ENCODE measurements around the gene ZNF670. TPM values are rescaled to one million over a fixed set of nuclear protein-coding genes. Genes with fewer than 3 reads are reported as not detected.

ZNF670 gene
- total RNA-seq, 1 donor from 2014 or later, result not detected

DNA sequence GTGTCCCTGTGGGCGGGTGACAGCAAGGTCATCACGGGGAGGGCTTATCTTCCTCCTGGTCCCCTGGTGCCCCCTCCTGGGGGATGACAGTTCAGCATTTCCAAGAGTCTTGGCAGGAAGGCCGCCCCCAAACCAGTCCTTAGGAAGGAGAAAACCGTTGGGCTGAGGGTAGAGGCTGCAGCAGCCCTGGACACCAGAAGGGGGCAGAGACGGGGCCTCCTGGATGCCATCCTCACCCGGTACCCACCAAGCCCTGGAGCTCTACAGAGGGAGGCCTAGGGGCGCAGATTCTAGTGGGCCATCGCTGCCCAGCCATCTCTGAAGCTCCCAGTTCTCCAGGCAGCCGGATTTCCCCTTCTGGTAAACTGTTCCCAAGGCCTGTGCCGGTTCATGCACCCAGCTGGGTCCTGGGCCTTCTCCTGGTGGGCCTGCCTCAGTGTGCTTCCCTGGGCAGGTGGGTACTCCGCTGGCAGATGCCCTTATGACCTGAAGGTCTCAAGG is 40.4 kb upstream of the ZNF670 start:
- intact Hi-C loops (cut with DNase I), result no loop called here
- H3K27ac ChIP-seq, result no peak overlapping the region
- H3K4me3 ChIP-seq, result no peak overlapping the region
- no peaks in the 10 kb centered on the region for H3K9me3 ChIP-seq
- TF ChIP-seq, protein P1, sequence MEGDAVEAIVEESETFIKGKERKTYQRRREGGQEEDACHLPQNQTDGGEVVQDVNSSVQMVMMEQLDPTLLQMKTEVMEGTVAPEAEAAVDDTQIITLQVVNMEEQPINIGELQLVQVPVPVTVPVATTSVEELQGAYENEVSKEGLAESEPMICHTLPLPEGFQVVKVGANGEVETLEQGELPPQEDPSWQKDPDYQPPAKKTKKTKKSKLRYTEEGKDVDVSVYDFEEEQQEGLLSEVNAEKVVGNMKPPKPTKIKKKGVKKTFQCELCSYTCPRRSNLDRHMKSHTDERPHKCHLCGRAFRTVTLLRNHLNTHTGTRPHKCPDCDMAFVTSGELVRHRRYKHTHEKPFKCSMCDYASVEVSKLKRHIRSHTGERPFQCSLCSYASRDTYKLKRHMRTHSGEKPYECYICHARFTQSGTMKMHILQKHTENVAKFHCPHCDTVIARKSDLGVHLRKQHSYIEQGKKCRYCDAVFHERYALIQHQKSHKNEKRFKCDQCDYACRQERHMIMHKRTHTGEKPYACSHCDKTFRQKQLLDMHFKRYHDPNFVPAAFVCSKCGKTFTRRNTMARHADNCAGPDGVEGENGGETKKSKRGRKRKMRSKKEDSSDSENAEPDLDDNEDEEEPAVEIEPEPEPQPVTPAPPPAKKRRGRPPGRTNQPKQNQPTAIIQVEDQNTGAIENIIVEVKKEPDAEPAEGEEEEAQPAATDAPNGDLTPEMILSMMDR (IDR thresholded peaks at IDR 0.05), result no peak
- no peaks in the 10 kb centered on the region for H3K27me3 ChIP-seq
- no peaks in the 10 kb centered on the region for H3K4me1 ChIP-seq
- H3K36me3 ChIP-seq, result no peaks in the 10 kb centered on the region
- no peak for DNase-seq (ENCODE audit: low spot score in 2 of 2)

DNA sequence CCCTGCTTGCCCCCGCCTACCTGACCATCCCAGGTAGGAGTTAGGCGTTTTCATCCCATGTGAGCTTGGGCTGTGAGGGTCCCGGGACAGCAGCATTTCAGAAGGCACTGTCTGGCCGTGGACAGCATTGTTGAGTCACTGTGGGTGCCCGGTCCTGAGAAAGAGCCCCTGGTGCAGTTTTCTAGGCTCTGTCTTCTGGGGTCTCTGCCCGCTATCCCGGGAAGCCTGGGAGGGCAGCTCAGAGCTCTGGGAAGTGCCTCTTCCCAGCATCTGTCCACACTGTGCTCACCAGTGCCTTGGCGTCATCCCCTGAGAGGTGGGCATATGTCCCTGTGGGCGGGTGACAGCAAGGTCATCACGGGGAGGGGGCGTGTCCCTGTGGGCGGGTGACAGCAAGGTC is 36.9 kb upstream of the ZNF670 start:
- TF ChIP-seq, protein P1 (IDR thresholded peaks at IDR 0.05), result no peak
- H3K4me1 ChIP-seq, result peaks cover 6 to 7% of the 10 kb centered on the region in 2 donors
- no peaks in the 10 kb centered on the region for H3K36me3 ChIP-seq
- no peak overlapping the region for H3K27ac ChIP-seq
- intact Hi-C loops (cut with DNase I), result no loop called here
- DNase-seq (ENCODE audit: low spot score in 2 of 2), result no peak
- no peak overlapping the region for H3K4me3 ChIP-seq
- H3K9me3 ChIP-seq, result no peaks in the 10 kb centered on the region
- H3K27me3 ChIP-seq, result no peaks in the 10 kb centered on the region

DNA sequence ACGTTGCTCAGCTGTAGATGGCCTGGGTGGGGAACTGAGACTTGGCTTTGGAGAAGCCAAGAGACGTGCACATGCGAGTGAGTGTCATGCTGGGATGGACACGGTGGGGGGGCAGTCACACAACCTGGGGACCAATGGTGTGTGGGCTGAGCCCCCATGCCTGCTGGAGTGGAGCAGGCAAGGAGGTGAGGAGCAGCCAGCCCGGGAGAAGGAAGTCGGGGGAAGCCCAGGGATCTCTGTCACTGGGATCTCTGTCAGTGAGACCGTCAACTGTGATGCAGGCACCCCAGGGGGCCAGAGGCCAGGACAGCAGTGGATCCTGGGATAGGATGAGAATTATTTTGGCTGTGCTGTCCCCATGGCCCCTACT is 36.5 kb upstream of the ZNF670 start:
- intact Hi-C loops (cut with DNase I), result no loop called here
- Histone ChIP-seq H3K27me3 (no peaks in the 10 kb centered on the region), H3K9me3 (no peaks in the 10 kb centered on the region), H3K4me3 (no peak overlapping the region), H3K36me3 (no peaks in the 10 kb centered on the region), H3K27ac (no peak overlapping the region), H3K4me1 (peaks cover 6 to 7% of the 10 kb centered on the region in 2 donors)
- DNase-seq (ENCODE audit: low spot score in 2 of 2), result no peak
- TF ChIP-seq, protein P1 (IDR thresholded peaks at IDR 0.05), result no peak

DNA sequence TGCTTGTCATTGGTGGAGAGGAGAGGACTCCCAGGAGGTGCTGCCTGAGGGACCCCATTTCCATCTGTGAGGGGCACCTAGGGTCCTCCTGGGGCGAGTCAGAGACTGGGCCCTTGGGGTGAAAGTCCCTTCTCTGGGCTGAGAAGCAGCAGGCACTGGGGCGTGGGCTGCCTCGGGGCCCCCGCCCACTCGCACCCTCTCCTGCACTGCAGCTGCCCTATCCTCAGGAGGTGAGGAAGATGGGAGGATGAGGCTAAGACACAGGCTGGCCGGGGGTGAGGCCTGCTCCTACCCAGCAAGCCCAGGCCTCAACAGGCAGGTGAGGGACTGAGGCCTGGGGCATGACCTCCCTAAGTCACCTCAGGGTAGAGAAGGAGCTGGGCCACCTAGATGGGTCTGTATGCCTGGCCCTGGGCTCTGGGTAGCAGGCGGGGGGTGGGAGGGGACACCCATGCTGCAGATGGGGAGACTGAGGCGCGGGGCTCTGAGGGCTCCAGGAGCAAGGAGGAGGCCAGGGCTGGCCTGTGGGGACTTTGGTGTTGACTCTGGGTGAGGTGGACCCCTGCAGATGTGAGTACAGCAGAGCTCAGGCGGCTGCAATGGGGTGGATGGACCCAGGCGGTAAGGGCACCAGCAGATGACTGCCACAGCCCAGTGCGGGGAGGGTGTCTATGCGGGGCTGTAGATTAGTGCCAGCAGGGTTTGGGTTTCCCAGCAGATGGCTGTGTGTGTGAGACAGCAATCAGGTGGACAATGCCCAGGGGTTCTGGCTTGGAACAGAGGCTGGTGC is 35.9 kb upstream of the ZNF670 start:
- H3K4me3 ChIP-seq, result no peak overlapping the region
- TF ChIP-seq, protein P1 (IDR thresholded peaks at IDR 0.05), result no peak
- no peaks in the 10 kb centered on the region for H3K9me3 ChIP-seq
- no peaks in the 10 kb centered on the region for H3K36me3 ChIP-seq
- peaks cover 6 to 7% of the 10 kb centered on the region in 2 donors for H3K4me1 ChIP-seq
- intact Hi-C loops (cut with DNase I), result loop anchor here (5.0 kb wide), 3 partner anchors 58 to 218 kb away; partner anchors contain the start of genes ZNF124 and ZNF496
- H3K27ac ChIP-seq, result no peak overlapping the region
- no peaks in the 10 kb centered on the region for H3K27me3 ChIP-seq
- DNase-seq (ENCODE audit: low spot score in 2 of 2), result no peak

DNA sequence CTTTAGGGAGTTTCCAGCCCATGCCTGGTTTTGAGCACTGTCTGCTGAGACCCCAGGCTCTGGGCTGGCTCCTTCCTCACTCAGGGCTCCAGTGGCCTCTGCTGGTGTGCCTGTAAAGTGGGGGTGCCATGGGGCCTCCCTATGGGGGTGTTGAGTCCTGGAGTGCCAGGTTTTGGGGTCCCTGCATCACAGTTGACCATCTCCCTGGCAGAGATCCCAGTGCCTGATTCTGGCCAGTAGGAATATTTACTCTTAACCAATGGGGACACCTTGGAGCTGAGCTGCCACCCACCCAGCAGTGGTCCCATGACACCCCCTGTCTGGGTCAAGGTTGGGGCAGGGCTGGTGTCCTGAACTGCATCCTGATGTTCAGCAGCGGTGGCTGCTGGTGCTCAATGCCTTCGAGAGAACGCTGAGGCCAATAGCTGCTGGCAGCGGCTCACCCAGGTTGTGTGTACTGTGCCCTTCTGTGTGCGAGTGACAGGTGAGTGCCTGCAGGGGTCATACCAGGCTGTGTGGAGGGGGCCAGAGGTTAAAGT is 35.2 kb upstream of the ZNF670 start:
- no peaks in the 10 kb centered on the region for H3K27me3 ChIP-seq
- DNase-seq (ENCODE audit: low spot score in 2 of 2), result no peak
- TF ChIP-seq, protein P1 (IDR thresholded peaks at IDR 0.05), result no peak
- H3K4me3 ChIP-seq, result no peak overlapping the region
- intact Hi-C loops (cut with DNase I), result loop anchor here (5.0 kb wide), 3 partner anchors 58 to 218 kb away; partner anchors contain the start of genes ZNF124 and ZNF496
- no peaks in the 10 kb centered on the region for H3K36me3 ChIP-seq
- H3K27ac ChIP-seq, result no peak overlapping the region
- no peaks in the 10 kb centered on the region for H3K9me3 ChIP-seq
- peaks cover 6 to 7% of the 10 kb centered on the region in 2 donors for H3K4me1 ChIP-seq

Measured in ascending aorta (tissue), 2 donors.